NT2/D1 (cell line): Measurements from ENCODE around the gene S100A16.

ENCODE experiments used
- DNase-seq: peaks from one replicate; pipeline ENCODE4 v3.0.0-alpha.2; 2011; ENCODE audit warnings: low read depth, low spot score
- H3K27me3 ChIP-seq: 2 replicates; pipeline ENCODE4 v1.6.0; 2011; ENCODE audit warnings: mild to moderate bottlenecking; ENCODE audit not compliant: insufficient read length, insufficient read depth
- H3K36me3 ChIP-seq: 2 replicates; pipeline ENCODE4 v1.6.1; 2011; ENCODE audit warnings: mild to moderate bottlenecking, low read length, mixed read lengths; ENCODE audit not compliant: insufficient read depth, insufficient read length
- H3K4me1 ChIP-seq: 2 replicates; pipeline ENCODE4 v1.5.1; 2011; ENCODE audit not compliant: insufficient read depth, insufficient read length
- H3K4me3 ChIP-seq: 2 replicates; pipeline ENCODE4 v1.5.1; 2011; ENCODE audit warnings: low read depth; ENCODE audit not compliant: insufficient read length
- H3K9ac ChIP-seq: 2 replicates; pipeline ENCODE4 v1.6.0; 2011; ENCODE audit warnings: low read depth; ENCODE audit not compliant: insufficient read length
- H3K9me3 ChIP-seq: 2 replicates; pipeline ENCODE4 v1.5.1; 2011; ENCODE audit warnings: mild to moderate bottlenecking, low read length; ENCODE audit not compliant: insufficient read depth
- SUZ12 ChIP-seq: IDR thresholded peaks from 2 replicates; pipeline ENCODE4 v1.6.1; 2011; ENCODE audit not compliant: insufficient read length, insufficient read depth; ENCODE audit errors: extremely low read depth
- YY1 ChIP-seq: IDR thresholded peaks from 2 replicates; pipeline ENCODE4 v1.6.1; 2011; ENCODE audit not compliant: insufficient read length, insufficient read depth
- ZNF274 ChIP-seq: IDR thresholded peaks from 2 replicates; pipeline ENCODE4 v1.6.1; 2011; ENCODE audit warnings: mild to moderate bottlenecking, low read depth, low read length

Gene S100A16

GRCh38 chr1:153636312-153636711 is 23.4 kb upstream of the S100A16 start:
- peaks cover 72% of the 10 kb centered on the region for H3K36me3 ChIP-seq
- no peaks in the 10 kb centered on the region for H3K4me1 ChIP-seq
- no peak for TF ChIP-seq YY1
- TF ChIP-seq ZNF274 = no peak
- no peak for TF ChIP-seq SUZ12
- DNase-seq = no peak
- no peak overlapping the region for H3K9ac ChIP-seq
- H3K4me3 ChIP-seq = no peak overlapping the region
- H3K9me3 ChIP-seq = no peaks in the 10 kb centered on the region
- H3K27me3 ChIP-seq = no peaks in the 10 kb centered on the region

- Histone ChIP-seq H3K9ac (peak overlapping the region; percentile 21), H3K36me3 (peaks cover 68% of the 10 kb centered on the region), H3K4me1 (no peaks in the 10 kb centered on the region), H3K9me3 (no peaks in the 10 kb centered on the region), H3K27me3 (no peaks in the 10 kb centered on the region), H3K4me3 (no peak overlapping the region)
- DNase-seq = no peak
- TF ChIP-seq SUZ12 (no peak), ZNF274 (no peak), YY1 (no peak)
These were observed 22.9 kb upstream of the S100A16 start for GRCh38 chr1:153635872-153636271.

- H3K9ac ChIP-seq = peak within 1 kb of the TSS; percentile 100
- DNase-seq = peak; percentile 100
- TF ChIP-seq SUZ12 (no peak), ZNF274 (no peak), YY1 (peak; percentile 99)
- peak within 1 kb of the TSS; percentile 100 for H3K4me3 ChIP-seq
- H3K4me1 ChIP-seq = peaks cover 14% of the 10 kb centered on the region
- peaks cover 50% of the 10 kb centered on the region for H3K36me3 ChIP-seq
- no peaks in the 10 kb centered on the region for H3K9me3 ChIP-seq
- no peaks in the 10 kb centered on the region for H3K27me3 ChIP-seq
These were observed 21.1 kb upstream of the S100A16 start, which contains the start of gene CHTOP for GRCh38 chr1:153633754-153634665. Gene CHTOP, plus strand, starts transcription at chr1:153634066. Its CDS starts 2,523 bp downstream, at chr1:153636589.

GRCh38 chr1:153633161-153633753 is 20.3 kb upstream of the S100A16 start:
- Histone ChIP-seq H3K36me3 (peaks cover 42% of the 10 kb centered on the region), H3K9me3 (no peaks in the 10 kb centered on the region), H3K4me1 (peaks cover 21% of the 10 kb centered on the region), H3K9ac (no peak overlapping the region), H3K4me3 (peak overlapping the region; percentile 100), H3K27me3 (no peaks in the 10 kb centered on the region)
- no peak for TF ChIP-seq ZNF274
- TF ChIP-seq YY1 = no peak
- TF ChIP-seq SUZ12 = no peak
- DNase-seq = no peak

- TF ChIP-seq ZNF274 (no peak), SUZ12 (no peak), YY1 (no peak)
- Histone ChIP-seq H3K36me3 (peaks cover 25% of the 10 kb centered on the region), H3K9me3 (no peaks in the 10 kb centered on the region), H3K9ac (no peak overlapping the region), H3K27me3 (no peaks in the 10 kb centered on the region), H3K4me1 (peaks cover 28% of the 10 kb centered on the region), H3K4me3 (no peak overlapping the region)
- no peak for DNase-seq
These were observed 18.4 kb upstream of the S100A16 start for GRCh38 chr1:153631047-153632022.

- no peak for DNase-seq
- Histone ChIP-seq H3K4me1 (peaks cover 34% of the 10 kb centered on the region), H3K36me3 (peaks cover 24% of the 10 kb centered on the region), H3K27me3 (no peaks in the 10 kb centered on the region), H3K9me3 (no peaks in the 10 kb centered on the region), H3K4me3 (no peak overlapping the region), H3K9ac (no peak overlapping the region)
- TF ChIP-seq ZNF274 (no peak), SUZ12 (no peak), YY1 (no peak)
These were observed 17.4 kb upstream of the S100A16 start for GRCh38 chr1:153630384-153630783.

GRCh38 chr1:153629971-153630370 is 17.0 kb upstream of the S100A16 start:
- H3K4me1 ChIP-seq = peaks cover 34% of the 10 kb centered on the region
- TF ChIP-seq ZNF274 (no peak), SUZ12 (no peak), YY1 (no peak)
- H3K36me3 ChIP-seq = peaks cover 24% of the 10 kb centered on the region
- H3K9me3 ChIP-seq = no peaks in the 10 kb centered on the region
- H3K9ac ChIP-seq = peak overlapping the region; percentile 24
- DNase-seq = no peak
- H3K27me3 ChIP-seq = no peaks in the 10 kb centered on the region
- H3K4me3 ChIP-seq = no peak overlapping the region
